Neural cell (in vitro differentiated cells): ENCODE measurements around the gene CCDC88C. TPM values are rescaled to one million over a fixed set of nuclear protein-coding genes. Genes with fewer than 3 reads are reported as not detected.

Experiments used
- H2AFZ ChIP-seq: fragments of 200-600, 300-800 bp; sonication (generic), shearing (Covaris generic); 2 replicates; pipeline ENCODE4 v1.6.0; 2014; ENCODE audit warnings: low read depth, mild to moderate bottlenecking, antibody characterized with exemption, low read length, moderate library complexity
- H3F3A ChIP-seq: fragments of 200-600 bp; shearing (Covaris generic); 2 replicates; pipeline ENCODE4 v1.6.1; 2016; ENCODE audit warnings: mild to moderate bottlenecking, moderate library complexity, mixed read lengths, antibody characterized with exemption, low read length; ENCODE audit not compliant: insufficient read depth, poor library complexity, severe bottlenecking
- H3K27ac ChIP-seq: fragments of 200-600, 300-800 bp; sonication (generic), shearing (Covaris generic); 2 replicates; pipeline ENCODE4 v1.5.1; 2014; ENCODE audit warnings: mild to moderate bottlenecking, low read length, moderate library complexity
- H3K27me3 ChIP-seq: fragments of 300-800, 200-600 bp; sonication (generic), shearing (Covaris generic); 2 replicates; pipeline ENCODE4 v1.6.0; 2014; ENCODE audit warnings: mild to moderate bottlenecking, low read depth, low read length, moderate library complexity; ENCODE audit not compliant: insufficient read depth
- H3K36me3 ChIP-seq: fragments of 300-800, 200-600 bp; sonication (generic), shearing (Covaris generic); 2 replicates; pipeline ENCODE4 v1.5.1; 2014; ENCODE audit warnings: mild to moderate bottlenecking, antibody characterized with exemption, low read length, moderate library complexity; ENCODE audit not compliant: insufficient read depth
- H3K4me2 ChIP-seq: fragments of 300-800, 200-600 bp; sonication (generic), shearing (Covaris generic); 2 replicates; pipeline ENCODE4 v1.6.0; 2014; ENCODE audit warnings: mild to moderate bottlenecking, low read length
- H3K4me3 ChIP-seq: fragments of 300-800, 200-600 bp; sonication (generic), shearing (Covaris generic); 2 replicates; pipeline ENCODE4 v1.5.1; 2014; ENCODE audit warnings: mild to moderate bottlenecking, low read length, moderate library complexity
- H3K79me2 ChIP-seq: fragments of 200-600 bp; shearing (Covaris generic); replicated peaks from 2 replicates; pipeline ENCODE4 v1.6.0; 2014; ENCODE audit warnings: mild to moderate bottlenecking, low read length, moderate library complexity; ENCODE audit not compliant: insufficient read depth
- H3K9ac ChIP-seq: fragments of 300-800, 200-600 bp; sonication (generic), shearing (Covaris generic); 2 replicates; pipeline ENCODE4 v1.6.1; 2016; ENCODE audit warnings: mild to moderate bottlenecking, low read length, mixed read lengths
- H3K9me2 ChIP-seq: fragments of 200-600 bp; shearing (Covaris generic); 2 replicates; pipeline ENCODE4 v1.6.1; 2016; ENCODE audit warnings: mild to moderate bottlenecking, low read length, mixed read lengths; ENCODE audit not compliant: insufficient read depth
- H3K9me3 ChIP-seq: fragments of 200-600, 300-800 bp; sonication (generic), shearing (Covaris generic); 2 replicates; pipeline ENCODE4 v1.6.1; 2016; ENCODE audit warnings: mild to moderate bottlenecking, mixed run types, low read length, moderate library complexity, mixed read lengths
- H4K20me1 ChIP-seq: fragments of 200-600 bp; shearing (Covaris generic); 2 replicates; pipeline ENCODE4 v1.6.1; 2016; ENCODE audit warnings: mild to moderate bottlenecking, mixed run types; ENCODE audit not compliant: insufficient read depth
- CTCF ChIP-seq: fragments of 450-650 bp; IDR thresholded peaks from 2 replicates; pipeline ENCODE4 v1.5.1; 2014; ENCODE audit warnings: antibody characterized with exemption, mild to moderate bottlenecking, moderate library complexity; ENCODE audit not compliant: poor library complexity, severe bottlenecking
- EP300 ChIP-seq: fragments of 450-650 bp; conservative IDR thresholded peaks from 2 replicates; pipeline ENCODE4 v1.6.1; 2014; ENCODE audit warnings: antibody characterized with exemption, mild to moderate bottlenecking, moderate library complexity; ENCODE audit not compliant: poor library complexity, severe bottlenecking
- EZH2 ChIP-seq: fragments of 200-600, 300-800 bp; shearing (Covaris generic), sonication (generic); IDR thresholded peaks from 2 replicates; pipeline ENCODE4 v1.6.1; 2014; ENCODE audit warnings: antibody characterized with exemption, low read length, borderline replicate concordance, mild to moderate bottlenecking; ENCODE audit not compliant: insufficient read depth, poor library complexity, severe bottlenecking
- MXI1 ChIP-seq: fragments of 450-650 bp; conservative IDR thresholded peaks from 2 replicates; pipeline ENCODE4 v1.6.1; 2014; ENCODE audit warnings: antibody characterized with exemption, mild to moderate bottlenecking; ENCODE audit not compliant: poor library complexity, severe bottlenecking
- POLR2AphosphoS5 ChIP-seq: IDR thresholded peaks from 2 replicates; pipeline ENCODE4 v1.6.1; 2012
- RAD21 ChIP-seq: fragments of 450-650 bp; conservative IDR thresholded peaks from 2 replicates; pipeline ENCODE4 v1.6.1; 2014; ENCODE audit warnings: antibody characterized with exemption, mild to moderate bottlenecking, moderate library complexity
- REST ChIP-seq: IDR thresholded peaks from 2 replicates; pipeline ENCODE4 v1.6.1; 2012; ENCODE audit warnings: borderline replicate concordance
- SMC3 ChIP-seq: fragments of 450-650 bp; conservative IDR thresholded peaks from 2 replicates; pipeline ENCODE4 v1.6.1; 2014; ENCODE audit warnings: antibody characterized with exemption, mild to moderate bottlenecking, moderate library complexity; ENCODE audit not compliant: poor library complexity
- TAF1 ChIP-seq: IDR thresholded peaks from 2 replicates; pipeline ENCODE4 v1.6.1; 2012; ENCODE audit warnings: low read depth
- polyA plus RNA-seq: library from polyadenylated mRNA; depleted of rRNA; stranded (reverse); fragments of >200 nt; gene quantifications from 2 replicates; pipeline ENCODE4 v1.2.3, GENCODE V29; 2014

The CCDC88C gene
- polyA plus RNA-seq, 1 donor from 2014 or later: 20.1 TPM

- Histone ChIP-seq H3K4me2 (no peak within 1 kb of the TSS), H3K9me2 (no peaks in the 10 kb centered on the region), H3K27ac (peak within 1 kb of the TSS; percentile 61), H3K36me3 (no peaks in the 10 kb centered on the region), H3F3A (no peaks in the 10 kb centered on the region), H3K79me2 (no peaks in the 10 kb centered on the region), H3K9ac (peak within 1 kb of the TSS; percentile 51), H3K4me3 (peak within 1 kb of the TSS; percentile 52), H3K9me3 (no peaks in the 10 kb centered on the region), H4K20me1 (no peaks in the 10 kb centered on the region), H2AFZ (peak within 1 kb of the TSS; percentile 36), H3K27me3 (no peaks in the 10 kb centered on the region)
- TF ChIP-seq RAD21 (peak; percentile 28), POLR2AphosphoS5 (peak; percentile 43), TAF1 (peak; percentile 25), REST (no peak), SMC3 (peak; percentile 35), MXI1 (peak; percentile 26), EP300 (no peak), EZH2 (no peak), CTCF (no peak)
Measured at GRCh38 chr14:91244501-91244901, 173.1 kb downstream of the CCDC88C start, which contains the start of gene GPR68. Gene GPR68 (minus strand): TSS chr14:91244704. CDS start chr14:91235050, 9,654 bp downstream.

DNA sequence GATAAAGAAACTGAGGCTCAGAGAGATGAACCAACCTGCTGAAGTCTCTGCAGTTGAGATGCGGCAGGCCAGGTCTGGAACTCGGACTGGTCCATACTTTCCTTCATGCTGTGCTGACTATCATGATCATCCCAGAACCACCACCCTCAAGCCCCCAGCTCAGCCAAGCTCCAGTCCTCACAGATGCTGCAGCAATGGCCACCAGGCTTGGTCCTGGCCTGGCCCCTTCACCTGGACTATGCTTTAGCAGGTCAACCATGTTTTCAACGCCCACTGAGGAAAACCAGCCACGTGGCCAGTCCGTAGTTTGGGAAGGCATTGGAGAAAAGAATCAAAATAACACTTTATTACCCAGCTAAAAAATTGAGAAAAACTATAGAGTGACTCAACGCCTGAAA is 174.5 kb downstream of the CCDC88C start:
- H3K4me2 ChIP-seq: no peak overlapping the region
- H3K27ac ChIP-seq: no peak overlapping the region
- no peaks in the 10 kb centered on the region for H3K79me2 ChIP-seq
- no peaks in the 10 kb centered on the region for H3K9me2 ChIP-seq
- no peaks in the 10 kb centered on the region for H3F3A ChIP-seq
- no peak for TF ChIP-seq SMC3
- TF ChIP-seq EZH2: no peak
- no peak for TF ChIP-seq TAF1
- TF ChIP-seq MXI1: no peak
- TF ChIP-seq REST: no peak
- TF ChIP-seq EP300: no peak
- TF ChIP-seq POLR2AphosphoS5: no peak
- no peak for TF ChIP-seq CTCF
- TF ChIP-seq RAD21: no peak
- H2AFZ ChIP-seq: no peak overlapping the region
- no peaks in the 10 kb centered on the region for H3K27me3 ChIP-seq
- H3K9ac ChIP-seq: no peak overlapping the region
- no peaks in the 10 kb centered on the region for H3K36me3 ChIP-seq
- no peaks in the 10 kb centered on the region for H3K9me3 ChIP-seq
- no peak overlapping the region for H3K4me3 ChIP-seq
- no peaks in the 10 kb centered on the region for H4K20me1 ChIP-seq
